Liver (tissue), 9 donors: ENCODE data around the gene TET2. TPM values are rescaled to one million over a fixed set of nuclear protein-coding genes. Genes with fewer than 3 reads are reported as not detected.

Source experiments
- DNase-seq: peaks from one replicate; pipeline ENCODE4 v3.0.0-alpha.2; 2017; ENCODE audit warnings: low spot score
- H3K27ac ChIP-seq, 2 donors: one replicate each; pipeline ENCODE4 v1.7.0; 2013; ENCODE audit warnings: inconsistent platforms in 2 of 2, low read length in 2 of 2, control low read depth in 1 of 2, low read depth in 1 of 2, mild to moderate bottlenecking in 1 of 2
- H3K27me3 ChIP-seq, 4 donors: one replicate each; pipeline versions ENCODE4 v1.6.1 to v1.7.0; 2013; ENCODE audit warnings: low read length in 3 of 4, inconsistent platforms in 1 of 4, mild to moderate bottlenecking in 1 of 4, moderate library complexity in 1 of 4; ENCODE audit not compliant: control insufficient read depth in 4 of 4, insufficient read depth in 4 of 4
- H3K36me3 ChIP-seq, 4 donors: one replicate each; pipeline versions ENCODE4 v1.6.1 to v1.7.0; 2013; ENCODE audit warnings: low read length in 3 of 4, mild to moderate bottlenecking in 3 of 4, low read depth in 1 of 4, moderate library complexity in 1 of 4; ENCODE audit not compliant: control insufficient read depth in 4 of 4, insufficient read depth in 3 of 4
- H3K4me1 ChIP-seq, 4 donors: one replicate each; pipeline versions ENCODE4 v1.6.1 to v1.7.0; 2013; ENCODE audit warnings: low read length in 3 of 4, mild to moderate bottlenecking in 3 of 4, moderate library complexity in 1 of 4; ENCODE audit not compliant: control insufficient read depth in 4 of 4, insufficient read depth in 4 of 4
- H3K4me3 ChIP-seq, 3 donors: one replicate each; pipeline versions ENCODE4 v1.6.1 to v1.7.0; 2013; ENCODE audit warnings: low read length in 3 of 3, control low read depth in 1 of 3, low read depth in 1 of 3, mild to moderate bottlenecking in 1 of 3
- H3K9ac ChIP-seq, 2 donors: one replicate each; pipeline ENCODE4 v1.7.0; 2013; ENCODE audit warnings: low read length in 2 of 2, mild to moderate bottlenecking in 2 of 2, moderate library complexity in 2 of 2, control low read depth in 1 of 2, low read depth in 1 of 2
- H3K9me3 ChIP-seq, 4 donors: one replicate each; pipeline versions ENCODE4 v1.6.1 to v1.7.0; 2013; ENCODE audit warnings: low read length in 3 of 4; ENCODE audit not compliant: control insufficient read depth in 4 of 4
- ATF3 ChIP-seq: IDR thresholded peaks from 2 replicates; pipeline ENCODE4 v1.6.1; 2016; ENCODE audit warnings: antibody characterized with exemption
- EGR1 ChIP-seq, 2 donors: IDR thresholded peaks; 2 replicates each; pipeline ENCODE4 v1.6.1; 2016 to 2018; ENCODE audit warnings: antibody characterized with exemption in 2 of 2, low read depth in 2 of 2
- FOXA2 ChIP-seq: IDR thresholded peaks from 2 replicates; pipeline ENCODE4 v1.6.1; 2016; ENCODE audit warnings: antibody characterized with exemption
- GABPA ChIP-seq, 2 donors: IDR thresholded peaks in 1 of 2; conservative IDR thresholded peaks in 1 of 2; 2 replicates each; pipeline ENCODE4 v1.6.1; 2016; ENCODE audit warnings: antibody characterized with exemption in 2 of 2, mild to moderate bottlenecking in 1 of 2, moderate library complexity in 1 of 2
- HNF4A ChIP-seq, 2 donors: conservative IDR thresholded peaks; 2 replicates each; pipeline ENCODE4 v1.6.1; 2016; ENCODE audit warnings: antibody characterized with exemption in 2 of 2, mild to moderate bottlenecking in 2 of 2
- HNF4G ChIP-seq: IDR thresholded peaks from 2 replicates; pipeline ENCODE4 v1.6.1; 2016; ENCODE audit warnings: antibody characterized with exemption
- JUND ChIP-seq, 2 donors: IDR thresholded peaks; 2 replicates each; pipeline ENCODE4 v1.6.1; 2016; ENCODE audit warnings: antibody characterized with exemption in 2 of 2
- NR2F2 ChIP-seq: IDR thresholded peaks from 2 replicates; pipeline ENCODE4 v1.6.1; 2016; ENCODE audit warnings: antibody characterized with exemption
- RAD21 ChIP-seq, 2 donors: IDR thresholded peaks; 2 replicates each; pipeline ENCODE4 v1.6.1; 2016; ENCODE audit warnings: antibody characterized with exemption in 2 of 2, mild to moderate bottlenecking in 2 of 2
- RXRA ChIP-seq, 2 donors: IDR thresholded peaks; 2 replicates each; pipeline ENCODE4 v1.6.1; 2017 to 2018; ENCODE audit warnings: antibody characterized with exemption in 2 of 2, mild to moderate bottlenecking in 1 of 2
- SP1 ChIP-seq: IDR thresholded peaks from 2 replicates; pipeline ENCODE4 v1.6.1; 2018; ENCODE audit warnings: antibody characterized with exemption, mild to moderate bottlenecking
- TAF1 ChIP-seq: conservative IDR thresholded peaks from 2 replicates; pipeline ENCODE4 v1.6.1; 2016; ENCODE audit warnings: antibody characterized with exemption, mild to moderate bottlenecking
- YY1 ChIP-seq: IDR thresholded peaks from 2 replicates; pipeline ENCODE4 v1.6.1; 2016; ENCODE audit warnings: antibody characterized with exemption, mild to moderate bottlenecking
- ZBTB33 ChIP-seq: IDR thresholded peaks from 2 replicates; pipeline ENCODE4 v1.6.1; 2016; ENCODE audit warnings: antibody characterized with exemption
- WGBS: extraction: QIAGEN DNeasy Blood & Tissue Kit; methylation state at CpG from one replicate; pipeline ENCODE4 v1.1.7; 2013; 5-methylcytosine and 5-hydroxymethylcytosine counted together
- polyA plus RNA-seq, 2 donors: library from polyadenylated mRNA; stranded (reverse) in 1 of 2; unstranded in 1 of 2; fragments of 200-250 nt in 1 of 2; fragments of >200 nt in 1 of 2; fragmentation: Nextera tagmentation in 1 of 2; extraction: Ambion mirVana in 1 of 2; gene quantifications; one replicate each; pipeline versions ENCODE4 v1.2.1 to v1.2.3, GENCODE V29; 2013 to 2015
- total RNA-seq, 2 donors: library from RNA; depleted of rRNA; stranded (reverse); fragments of >200 nt; gene quantifications; one replicate each; pipeline ENCODE4 v1.2.3, GENCODE V29; 2014
- TF ChIP-seq, protein P1 (sequence below): IDR thresholded peaks from 2 replicates; pipeline ENCODE4 v1.6.1; 2016; ENCODE audit warnings: antibody characterized with exemption
- TF ChIP-seq, protein P2 (sequence below): IDR thresholded peaks from 2 replicates; pipeline ENCODE4 v1.6.1; 2016; ENCODE audit warnings: antibody characterized with exemption, mild to moderate bottlenecking
- donor health status: healthy.
- donor health status: healthy.
- donor health status: healthy.
- donor health status: healthy.
- donor health status: healthy.

The TET2 gene
- total and polyA plus RNA-seq, 4 donors = 0.88 to 8.4 (median 5.5) TPM

- TF ChIP-seq, protein P1, sequence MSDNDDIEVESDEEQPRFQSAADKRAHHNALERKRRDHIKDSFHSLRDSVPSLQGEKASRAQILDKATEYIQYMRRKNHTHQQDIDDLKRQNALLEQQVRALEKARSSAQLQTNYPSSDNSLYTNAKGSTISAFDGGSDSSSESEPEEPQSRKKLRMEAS = no peak
- no peak for TF ChIP-seq TAF1
- TF ChIP-seq HNF4A (conservative IDR thresholded peaks at IDR 0.05) = no peak
- TF ChIP-seq NR2F2 = no peak
- no peak for TF ChIP-seq ZBTB33
These were observed 69.1 kb downstream of the TET2 start (continued) for GRCh38 chr4:105215609-105216313.

DNA sequence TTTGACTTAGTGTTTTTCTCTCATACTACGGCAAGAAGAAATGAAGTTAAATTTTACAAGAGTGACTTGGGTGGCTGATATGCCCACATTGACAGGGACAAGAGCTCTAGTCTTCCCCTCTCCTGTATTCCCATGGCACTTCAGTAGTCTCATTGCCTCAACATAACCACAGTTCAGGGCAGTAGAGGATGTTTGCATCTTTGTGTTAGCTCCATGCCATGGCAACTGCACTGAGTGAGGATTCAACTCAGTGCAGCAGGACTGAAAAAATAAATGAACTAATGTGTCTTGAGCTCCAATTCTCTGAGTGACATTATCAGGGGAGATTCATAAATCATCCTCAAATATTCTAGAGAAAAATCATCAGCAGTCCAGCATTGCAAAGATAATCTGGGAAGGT, 78.8 kb downstream of the TET2 start:
- H3K4me3 ChIP-seq = no peak overlapping the region

GRCh38 chr4:105227054-105227453, 80.4 kb downstream of the TET2 start:
- Histone ChIP-seq H3K27ac (no peak overlapping the region), H3K27me3 (no peaks in the 10 kb centered on the region), H3K4me1 (no peaks in the 10 kb centered on the region), H3K36me3 (no peaks in the 10 kb centered on the region), H3K9me3 (no peaks in the 10 kb centered on the region), H3K4me3 (no peak overlapping the region), H3K9ac (no peak overlapping the region)
- WGBS = 92% methylated on average over 1 of the region's 1 CpG
- DNase-seq = no peak
- TF ChIP-seq RXRA (IDR thresholded peaks at IDR 0.05) (no peak), HNF4G (no peak), TAF1 (no peak), JUND (IDR thresholded peaks at IDR 0.05) (no peak), ATF3 (no peak), ZBTB33 (no peak), GABPA (IDR thresholded peaks at IDR 0.05 in 1 of 2, conservative IDR thresholded peaks at IDR 0.05 in 1 of 2) (no peak), YY1 (no peak)
- TF ChIP-seq, protein P1 = no peak

More for the DNA sequence above, 78.8 kb downstream of the TET2 start:
- Histone ChIP-seq H3K9ac (no peak overlapping the region), H3K9me3 (no peaks in the 10 kb centered on the region), H3K27me3 (no peaks in the 10 kb centered on the region), H3K36me3 (no peaks in the 10 kb centered on the region), H3K27ac (no peak overlapping the region), H3K4me1 (no peaks in the 10 kb centered on the region)
- no peak for DNase-seq
- no peak for TF ChIP-seq YY1
- TF ChIP-seq GABPA (IDR thresholded peaks at IDR 0.05 in 1 of 2, conservative IDR thresholded peaks at IDR 0.05 in 1 of 2) = no peak
- TF ChIP-seq, protein P2, sequence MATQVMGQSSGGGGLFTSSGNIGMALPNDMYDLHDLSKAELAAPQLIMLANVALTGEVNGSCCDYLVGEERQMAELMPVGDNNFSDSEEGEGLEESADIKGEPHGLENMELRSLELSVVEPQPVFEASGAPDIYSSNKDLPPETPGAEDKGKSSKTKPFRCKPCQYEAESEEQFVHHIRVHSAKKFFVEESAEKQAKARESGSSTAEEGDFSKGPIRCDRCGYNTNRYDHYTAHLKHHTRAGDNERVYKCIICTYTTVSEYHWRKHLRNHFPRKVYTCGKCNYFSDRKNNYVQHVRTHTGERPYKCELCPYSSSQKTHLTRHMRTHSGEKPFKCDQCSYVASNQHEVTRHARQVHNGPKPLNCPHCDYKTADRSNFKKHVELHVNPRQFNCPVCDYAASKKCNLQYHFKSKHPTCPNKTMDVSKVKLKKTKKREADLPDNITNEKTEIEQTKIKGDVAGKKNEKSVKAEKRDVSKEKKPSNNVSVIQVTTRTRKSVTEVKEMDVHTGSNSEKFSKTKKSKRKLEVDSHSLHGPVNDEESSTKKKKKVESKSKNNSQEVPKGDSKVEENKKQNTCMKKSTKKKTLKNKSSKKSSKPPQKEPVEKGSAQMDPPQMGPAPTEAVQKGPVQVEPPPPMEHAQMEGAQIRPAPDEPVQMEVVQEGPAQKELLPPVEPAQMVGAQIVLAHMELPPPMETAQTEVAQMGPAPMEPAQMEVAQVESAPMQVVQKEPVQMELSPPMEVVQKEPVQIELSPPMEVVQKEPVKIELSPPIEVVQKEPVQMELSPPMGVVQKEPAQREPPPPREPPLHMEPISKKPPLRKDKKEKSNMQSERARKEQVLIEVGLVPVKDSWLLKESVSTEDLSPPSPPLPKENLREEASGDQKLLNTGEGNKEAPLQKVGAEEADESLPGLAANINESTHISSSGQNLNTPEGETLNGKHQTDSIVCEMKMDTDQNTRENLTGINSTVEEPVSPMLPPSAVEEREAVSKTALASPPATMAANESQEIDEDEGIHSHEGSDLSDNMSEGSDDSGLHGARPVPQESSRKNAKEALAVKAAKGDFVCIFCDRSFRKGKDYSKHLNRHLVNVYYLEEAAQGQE = no peak
- TF ChIP-seq TAF1 = no peak
- no peak for TF ChIP-seq JUND (IDR thresholded peaks at IDR 0.05)
- TF ChIP-seq, protein P1 = no peak
- TF ChIP-seq HNF4G = no peak
- TF ChIP-seq RAD21 (IDR thresholded peaks at IDR 0.05) = no peak
- TF ChIP-seq FOXA2 = no peak
- no peak for TF ChIP-seq EGR1 (IDR thresholded peaks at IDR 0.05; ENCODE audit: low read depth in 2 of 2)
- TF ChIP-seq SP1 = no peak
- no peak for TF ChIP-seq ATF3
- no peak for TF ChIP-seq NR2F2
- WGBS = 97% methylated on average over 1 of the region's 1 CpG
